A549 (cell line): ENCODE data around the gene HS6ST1. TPM values are rescaled to one million over a fixed set of nuclear protein-coding genes. Genes with fewer than 3 reads are reported as not detected.

Experiments used
- ATAC-seq, 2 experiments: fragments of 200-7000 bp in 1 of 2; fragments of >200 bp in 1 of 2; cut with Nextera tagmentation in 1 of 2; cut with Tn5 transposase in 1 of 2; 3 replicates each; pipeline versions ENCODE4 v1.8.0 to v1.9.1; 2018 to 2020; ENCODE audit warnings: mild to moderate bottlenecking in 1 of 2, moderate library complexity in 1 of 2
- CTCF ChIA-PET: fragments of 300-600 bp; sonication (Branson Sonifier 250); formaldehyde crosslinking; extraction: SDS; loops from one replicate; lab custom pipeline; 2021; ENCODE audit warnings: antibody characterized with exemption, inconsistent platforms; lab: Yijun Ruan, JAX
- POLR2A ChIA-PET: fragments of 350-600 bp; formaldehyde crosslinking; extraction: SDS; loops from one replicate; lab custom pipeline; 2021; ENCODE audit warnings: antibody characterized with exemption, inconsistent platforms; lab: Yijun Ruan, JAX
- DNase-seq, 2 experiments: peaks; one replicate each; pipeline versions ENCODE4 v3.0.0 to v3.0.0-alpha.2; 2011 to 2016; ENCODE audit warnings: low read depth in 1 of 2, low spot score in 1 of 2
- FAIRE-seq: peaks from 2 replicates; lab custom pipeline; 2011; peaks lifted over from hg19 to GRCh38; lab: Jason Lieb, UNC
- H3K27ac ChIP-seq, 2 experiments: fragments of >200 bp; sonication (Bioruptor Twin); formaldehyde crosslinking; 3 replicates each; pipeline ENCODE4 v1.5.1; 2016 to 2017
- H3K4me1 ChIP-seq: fragments of >200 bp; sonication (Bioruptor Twin); formaldehyde crosslinking; 3 replicates; pipeline ENCODE4 v1.6.1; 2016
- H3K4me2 ChIP-seq: fragments of >200 bp; sonication (Bioruptor Twin); formaldehyde crosslinking; 3 replicates; pipeline ENCODE4 v1.6.1; 2016
- H3K4me3 ChIP-seq: fragments of >200 bp; sonication (Bioruptor Twin); formaldehyde crosslinking; 3 replicates; pipeline ENCODE4 v1.5.1; 2016
- H3K9me3 ChIP-seq: fragments of >200 bp; sonication (Bioruptor Twin); formaldehyde crosslinking; 3 replicates; pipeline ENCODE4 v1.6.1; 2016
- HDAC2 ChIP-seq: fragments of 200-600 bp; sonication (generic); IDR thresholded peaks from 2 replicates; pipeline ENCODE4 v1.6.1; 2016
- HEYL ChIP-seq: fragments of 250-450 bp; sonication (Bioruptor Pico); IDR thresholded peaks from 2 replicates; pipeline ENCODE4 v1.8.0; 2021; ENCODE audit warnings: mild to moderate bottlenecking, moderate library complexity
- HMGXB4 ChIP-seq: fragments of 250-450 bp; sonication (Bioruptor Pico); IDR thresholded peaks from 2 replicates; pipeline ENCODE4 v1.5.0; 2021; ENCODE audit warnings: mild to moderate bottlenecking, moderate library complexity, borderline replicate concordance
- HOXB5 ChIP-seq: fragments of 250-450 bp; sonication (Bioruptor Pico); IDR thresholded peaks from 2 replicates; pipeline ENCODE4 v1.5.0; 2020; ENCODE audit warnings: mild to moderate bottlenecking, moderate library complexity
- KDM5A ChIP-seq: fragments of 200-600 bp; sonication (generic); IDR thresholded peaks from 2 replicates; pipeline ENCODE4 v1.6.1; 2016; ENCODE audit warnings: antibody characterized with exemption, mild to moderate bottlenecking
- MAFK ChIP-seq: fragments of 450-650 bp; IDR thresholded peaks from 2 replicates; pipeline ENCODE4 v1.6.1; 2014; ENCODE audit not compliant: partially characterized antibody
- MYC ChIP-seq: IDR thresholded peaks from 2 replicates; pipeline ENCODE4 v1.6.1; 2012; ENCODE audit warnings: mild to moderate bottlenecking, inconsistent platforms, low read length, improper control_type of control experiment, borderline replicate concordance
- PBX3 ChIP-seq: IDR thresholded peaks from 2 replicates; pipeline ENCODE4 v1.6.1; 2012
- RARB ChIP-seq: fragments of 250-450 bp; sonication (Bioruptor Pico); IDR thresholded peaks from 2 replicates; pipeline ENCODE4 v1.8.0; 2021; ENCODE audit warnings: mild to moderate bottlenecking, moderate library complexity
- RCOR1 ChIP-seq: fragments of 150-350 bp; IDR thresholded peaks from 2 replicates; pipeline ENCODE4 v1.6.1; 2014; ENCODE audit warnings: antibody characterized with exemption, low read length, low read depth
- WGBS: methylation state at CpG from one replicate; pipeline ENCODE4 v1.1.6; 2017; ENCODE audit errors: missing lambda C conversion rate; 5-methylcytosine and 5-hydroxymethylcytosine counted together
- polyA plus RNA-seq, 4 experiments: library from polyadenylated mRNA; depleted of rRNA in 3 of 4; stranded (reverse); fragments of >200 nt; fragmentation: RNase III in 1 of 4; extraction: RNeasy Plus Mini Kit Qiagen cat#74134 plus additional on column Dnase treatment in 1 of 4; gene quantifications; 2 replicates in 3 of 4; 3 replicates in 1 of 4; pipeline ENCODE4 v1.2.3, GENCODE V29; 2011 to 2017
- TF ChIP-seq, protein P1 (sequence below): fragments of >200 bp; sonication (Bioruptor Twin); formaldehyde crosslinking; IDR thresholded peaks from 3 replicates; pipeline ENCODE4 v1.5.1; 2016
- TF ChIP-seq, protein P2 (sequence below): fragments of 200-600 bp; sonication (generic); IDR thresholded peaks from 2 replicates; pipeline ENCODE4 v1.6.1; 2016; ENCODE audit warnings: antibody characterized with exemption, mild to moderate bottlenecking, moderate library complexity

HS6ST1 gene
- polyA plus RNA-seq, 2 of the 4 experiments (the other 2 are of a cell fraction), result 3.8 to 11.6 TPM

DNA sequence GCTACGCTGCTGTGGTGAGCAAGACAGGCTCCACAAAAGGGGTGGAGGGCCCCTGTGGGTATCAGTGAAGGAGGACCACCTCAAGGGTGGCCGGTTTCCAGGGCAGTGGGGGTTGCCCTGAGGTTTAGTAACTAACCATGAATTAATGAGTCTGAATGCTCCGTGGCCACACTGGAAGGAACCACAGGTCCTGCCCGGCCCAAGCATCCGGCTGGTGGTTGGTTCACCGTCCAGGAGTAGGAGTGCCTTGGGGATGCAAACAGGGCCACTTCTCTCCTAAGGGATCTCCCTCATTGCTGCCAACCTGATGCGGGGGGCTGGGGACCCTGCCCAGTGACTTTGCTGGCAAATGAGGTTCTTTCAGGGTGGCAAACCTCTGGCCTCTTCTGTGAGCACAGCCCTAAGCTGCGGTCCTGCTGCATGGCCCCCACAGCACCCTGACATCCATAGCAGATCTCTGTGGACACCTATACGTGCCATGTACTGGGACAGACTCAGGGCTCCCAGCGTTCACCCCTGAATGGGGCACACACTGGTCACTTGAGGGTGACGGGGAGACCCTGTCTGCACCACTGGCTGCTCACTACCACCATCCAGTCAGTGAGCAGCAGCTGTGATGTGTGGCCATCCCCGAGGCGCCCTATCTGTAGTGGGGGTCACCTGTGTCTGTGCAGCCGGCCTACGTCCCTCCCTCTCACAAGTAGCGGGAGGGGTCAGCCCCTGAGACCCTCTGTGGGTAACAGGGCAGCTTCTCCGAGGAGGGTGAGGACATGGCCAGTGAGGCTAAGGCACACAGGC, 41.6 kb downstream of the HS6ST1 start:
- no peaks in the 10 kb centered on the region; the same call in 2 of the 3 replicates for H3K4me1 ChIP-seq
- ATAC-seq (no peak), FAIRE-seq (no peak), DNase-seq (no peak)
- no peak overlapping the region for H3K4me2 ChIP-seq
- no peak overlapping the region for H3K27ac ChIP-seq
- ChIA-PET CTCF (interaction anchor here (1.5 kb wide), 1 partner anchor 13 kb away, joined by 4 read pairs; no protein-coding TSS in a partner anchor), POLR2A (no interaction called here)
- peaks cover 15% of the 10 kb centered on the region for H3K9me3 ChIP-seq
- H3K4me3 ChIP-seq, result no peak overlapping the region
- TF ChIP-seq MAFK (no peak), MYC (no peak), HDAC2 (no peak), HOXB5 (CRISPR knock-in tag) (no peak), HMGXB4 (CRISPR knock-in tag) (no peak), KDM5A (no peak), RARB (CRISPR knock-in tag) (no peak), PBX3 (no peak)
- TF ChIP-seq, protein P1, sequence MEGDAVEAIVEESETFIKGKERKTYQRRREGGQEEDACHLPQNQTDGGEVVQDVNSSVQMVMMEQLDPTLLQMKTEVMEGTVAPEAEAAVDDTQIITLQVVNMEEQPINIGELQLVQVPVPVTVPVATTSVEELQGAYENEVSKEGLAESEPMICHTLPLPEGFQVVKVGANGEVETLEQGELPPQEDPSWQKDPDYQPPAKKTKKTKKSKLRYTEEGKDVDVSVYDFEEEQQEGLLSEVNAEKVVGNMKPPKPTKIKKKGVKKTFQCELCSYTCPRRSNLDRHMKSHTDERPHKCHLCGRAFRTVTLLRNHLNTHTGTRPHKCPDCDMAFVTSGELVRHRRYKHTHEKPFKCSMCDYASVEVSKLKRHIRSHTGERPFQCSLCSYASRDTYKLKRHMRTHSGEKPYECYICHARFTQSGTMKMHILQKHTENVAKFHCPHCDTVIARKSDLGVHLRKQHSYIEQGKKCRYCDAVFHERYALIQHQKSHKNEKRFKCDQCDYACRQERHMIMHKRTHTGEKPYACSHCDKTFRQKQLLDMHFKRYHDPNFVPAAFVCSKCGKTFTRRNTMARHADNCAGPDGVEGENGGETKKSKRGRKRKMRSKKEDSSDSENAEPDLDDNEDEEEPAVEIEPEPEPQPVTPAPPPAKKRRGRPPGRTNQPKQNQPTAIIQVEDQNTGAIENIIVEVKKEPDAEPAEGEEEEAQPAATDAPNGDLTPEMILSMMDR, result no peak
- 85% methylated on average over 15 of the region's 17 CpGs for WGBS

- no peak overlapping the region for H3K27ac ChIP-seq
- 89% methylated on average over 14 of the region's 14 CpGs for WGBS
- H3K4me3 ChIP-seq, result no peak overlapping the region
- FAIRE-seq, result no peak
- ChIA-PET POLR2A (no interaction called here), CTCF (interaction anchor here (1.5 kb wide), 1 partner anchor 11 kb away, joined by 4 read pairs; no protein-coding TSS in a partner anchor)
- ATAC-seq, result no peak
- no peak overlapping the region for H3K4me2 ChIP-seq
- no peak for DNase-seq
- TF ChIP-seq HEYL (CRISPR knock-in tag) (no peak), RARB (CRISPR knock-in tag) (no peak), RCOR1 (no peak)
- TF ChIP-seq, protein P2, sequence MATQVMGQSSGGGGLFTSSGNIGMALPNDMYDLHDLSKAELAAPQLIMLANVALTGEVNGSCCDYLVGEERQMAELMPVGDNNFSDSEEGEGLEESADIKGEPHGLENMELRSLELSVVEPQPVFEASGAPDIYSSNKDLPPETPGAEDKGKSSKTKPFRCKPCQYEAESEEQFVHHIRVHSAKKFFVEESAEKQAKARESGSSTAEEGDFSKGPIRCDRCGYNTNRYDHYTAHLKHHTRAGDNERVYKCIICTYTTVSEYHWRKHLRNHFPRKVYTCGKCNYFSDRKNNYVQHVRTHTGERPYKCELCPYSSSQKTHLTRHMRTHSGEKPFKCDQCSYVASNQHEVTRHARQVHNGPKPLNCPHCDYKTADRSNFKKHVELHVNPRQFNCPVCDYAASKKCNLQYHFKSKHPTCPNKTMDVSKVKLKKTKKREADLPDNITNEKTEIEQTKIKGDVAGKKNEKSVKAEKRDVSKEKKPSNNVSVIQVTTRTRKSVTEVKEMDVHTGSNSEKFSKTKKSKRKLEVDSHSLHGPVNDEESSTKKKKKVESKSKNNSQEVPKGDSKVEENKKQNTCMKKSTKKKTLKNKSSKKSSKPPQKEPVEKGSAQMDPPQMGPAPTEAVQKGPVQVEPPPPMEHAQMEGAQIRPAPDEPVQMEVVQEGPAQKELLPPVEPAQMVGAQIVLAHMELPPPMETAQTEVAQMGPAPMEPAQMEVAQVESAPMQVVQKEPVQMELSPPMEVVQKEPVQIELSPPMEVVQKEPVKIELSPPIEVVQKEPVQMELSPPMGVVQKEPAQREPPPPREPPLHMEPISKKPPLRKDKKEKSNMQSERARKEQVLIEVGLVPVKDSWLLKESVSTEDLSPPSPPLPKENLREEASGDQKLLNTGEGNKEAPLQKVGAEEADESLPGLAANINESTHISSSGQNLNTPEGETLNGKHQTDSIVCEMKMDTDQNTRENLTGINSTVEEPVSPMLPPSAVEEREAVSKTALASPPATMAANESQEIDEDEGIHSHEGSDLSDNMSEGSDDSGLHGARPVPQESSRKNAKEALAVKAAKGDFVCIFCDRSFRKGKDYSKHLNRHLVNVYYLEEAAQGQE, result no peak
- H3K4me1 ChIP-seq, result no peaks in the 10 kb centered on the region
- peaks cover 15% of the 10 kb centered on the region for H3K9me3 ChIP-seq
Measured at GRCh38 chr2:128275498-128276045, 43.1 kb downstream of the HS6ST1 start.
